GM19438 (cell line): Measurements from ENCODE around the gene MADCAM1.
A peak's percentile ranks its signal among the peaks of the same experiment; 100 is the strongest.

Experiments
- ATAC-seq: cut with Tn5 transposase; IDR thresholded peaks from one replicate; pipeline ENCODE4 v1.9.1; 2021; ENCODE audit warnings: low read depth; ENCODE audit not compliant: unreplicated experiment

The MADCAM1 gene

DNA sequence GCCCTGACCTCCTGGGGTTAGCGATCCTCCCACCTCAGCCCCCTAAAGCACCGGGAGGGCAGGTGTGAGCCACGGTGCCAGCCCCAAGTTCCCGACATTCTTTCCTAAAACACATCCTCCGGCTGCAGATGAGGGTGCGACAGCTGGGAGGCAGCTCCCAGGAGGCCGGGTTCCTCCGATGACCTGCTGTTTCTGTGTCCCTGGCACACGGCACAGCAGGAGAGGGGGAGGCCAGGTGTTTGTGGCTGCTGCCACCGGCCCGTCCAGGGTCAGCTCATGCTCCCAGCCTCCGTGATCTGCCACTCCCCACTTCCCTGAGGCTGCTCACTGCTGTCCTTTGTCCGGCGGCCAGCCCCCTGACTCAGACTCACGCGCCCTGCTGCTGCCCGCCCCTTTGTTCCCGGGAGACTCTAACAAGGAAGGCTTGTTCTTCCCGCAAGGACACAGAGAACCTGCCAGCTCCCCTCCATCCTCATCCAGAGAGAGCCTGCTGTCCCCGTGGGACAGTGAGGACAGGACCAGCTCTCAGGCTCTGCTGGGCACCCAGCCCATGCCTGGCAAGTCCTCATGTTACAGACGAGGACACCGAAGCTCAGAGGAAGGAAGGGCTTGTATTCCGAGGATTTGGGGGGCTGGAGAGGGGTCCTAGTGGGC lies 10.6 kb upstream of the MADCAM1 start:
- ATAC-seq: no peak

DNA sequence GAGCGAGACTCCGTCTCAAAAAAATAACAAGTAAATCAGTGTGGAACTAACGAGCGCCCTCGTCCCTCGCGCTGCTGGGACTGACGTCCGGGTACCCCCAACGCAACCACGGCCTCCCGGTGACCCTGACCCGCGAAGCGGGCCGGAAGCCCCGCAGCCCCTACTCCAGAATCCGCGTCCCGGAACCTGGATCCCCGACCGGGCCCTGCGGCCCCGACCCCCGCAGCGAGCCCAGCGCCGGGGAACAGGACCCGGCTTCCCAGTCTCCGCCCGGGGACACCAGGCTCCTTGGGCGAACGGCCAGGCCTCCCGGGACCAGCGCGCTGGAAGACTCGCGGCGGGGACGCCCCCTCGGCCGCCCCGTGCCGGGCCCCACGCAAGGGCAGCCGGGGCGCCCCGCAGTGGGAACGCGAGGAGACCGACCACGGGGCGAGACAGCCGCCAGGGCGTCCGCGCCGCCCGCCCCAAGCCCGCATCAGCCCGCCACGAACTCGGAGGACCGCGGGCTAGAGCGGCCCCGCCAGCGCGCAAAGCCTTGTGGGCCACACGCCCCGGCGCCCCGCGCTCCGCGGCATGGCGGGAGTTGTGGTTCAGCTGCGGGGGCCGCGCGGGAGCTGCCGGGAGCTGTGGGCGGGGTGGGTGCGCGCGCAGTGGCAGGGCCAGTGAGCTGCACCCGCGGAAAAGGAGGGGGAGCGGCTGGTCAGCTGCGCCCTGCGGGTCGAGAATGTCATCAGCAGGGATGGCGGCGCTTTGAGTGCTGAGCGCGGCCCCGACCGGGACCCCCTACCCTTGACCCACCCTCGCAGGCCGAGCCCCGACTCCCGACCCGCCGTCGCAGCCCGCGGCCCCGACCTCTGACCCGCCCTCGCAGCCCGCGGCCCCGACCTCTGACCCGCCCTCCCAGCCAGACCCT lies 7.5 kb upstream of the MADCAM1 start:
- ATAC-seq: peak; percentile 71

DNA sequence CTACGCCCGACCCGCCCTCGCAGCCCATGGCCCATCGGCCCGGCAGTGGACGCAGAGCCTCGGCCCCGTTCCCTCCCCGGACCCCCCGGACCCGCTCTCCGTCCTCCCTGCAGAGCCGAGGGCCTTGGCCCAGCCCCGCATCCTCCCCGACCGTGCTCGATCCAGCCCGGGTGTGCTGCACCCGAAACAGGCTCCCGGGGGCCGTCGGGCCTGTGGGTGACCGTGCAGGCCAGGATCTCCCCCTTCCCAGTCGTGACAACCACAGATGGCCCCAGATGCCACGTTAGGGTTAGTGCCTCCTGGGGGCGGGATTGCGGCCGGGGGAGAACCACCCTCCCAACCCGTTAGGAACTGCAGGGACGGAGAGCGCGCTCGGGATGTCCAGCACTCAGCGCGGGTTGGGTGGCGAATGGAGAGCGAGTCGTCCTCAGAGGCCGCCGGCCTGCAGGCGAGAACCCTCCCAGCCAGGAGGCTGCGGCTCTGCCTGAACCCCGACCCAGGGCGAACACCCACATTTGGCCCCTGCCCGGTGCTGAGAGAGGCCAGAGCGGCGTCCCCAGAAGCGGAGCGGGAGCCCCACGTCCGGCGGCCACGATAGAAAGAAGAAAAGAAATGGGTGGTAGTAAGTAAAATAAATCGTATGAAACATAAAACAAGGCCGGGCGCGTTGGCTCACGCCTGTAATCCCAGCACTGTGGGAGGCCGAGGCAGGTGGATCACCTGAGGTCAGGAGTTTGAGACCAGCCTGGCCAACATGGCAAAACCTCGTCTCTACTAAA lies 6.7 kb upstream of the MADCAM1 start:
- ATAC-seq: no peak

DNA sequence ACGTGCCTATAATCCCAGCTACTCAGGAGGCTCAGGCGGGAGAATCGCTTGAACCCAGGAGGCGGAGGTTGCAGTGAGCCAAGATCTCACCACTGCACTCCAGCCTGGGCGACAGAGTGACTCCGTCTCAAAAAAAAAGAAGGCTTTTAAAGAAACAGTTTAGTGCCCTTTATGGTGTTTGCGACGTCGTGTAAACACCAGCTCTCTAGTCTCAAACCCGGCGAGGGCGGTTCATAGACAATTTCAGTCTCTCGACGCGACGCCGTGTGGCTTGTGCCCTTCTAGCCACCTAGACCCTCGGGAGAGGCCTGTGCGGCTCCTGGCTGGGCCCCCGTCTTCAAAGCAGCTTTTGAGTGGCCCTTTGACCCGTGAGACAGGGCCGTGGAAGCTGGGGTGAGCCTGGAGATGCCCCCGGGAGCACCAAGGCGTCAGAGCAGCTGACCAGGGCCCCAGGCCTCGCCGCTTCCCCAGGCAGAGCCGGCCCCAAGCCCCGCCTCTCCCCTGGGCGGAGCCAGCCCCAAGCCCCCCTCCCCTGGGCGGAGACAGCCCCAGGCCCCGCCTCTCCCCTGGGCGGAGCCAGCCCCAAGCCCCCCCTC lies 5.0 kb upstream of the MADCAM1 start:
- ATAC-seq: no peak

DNA sequence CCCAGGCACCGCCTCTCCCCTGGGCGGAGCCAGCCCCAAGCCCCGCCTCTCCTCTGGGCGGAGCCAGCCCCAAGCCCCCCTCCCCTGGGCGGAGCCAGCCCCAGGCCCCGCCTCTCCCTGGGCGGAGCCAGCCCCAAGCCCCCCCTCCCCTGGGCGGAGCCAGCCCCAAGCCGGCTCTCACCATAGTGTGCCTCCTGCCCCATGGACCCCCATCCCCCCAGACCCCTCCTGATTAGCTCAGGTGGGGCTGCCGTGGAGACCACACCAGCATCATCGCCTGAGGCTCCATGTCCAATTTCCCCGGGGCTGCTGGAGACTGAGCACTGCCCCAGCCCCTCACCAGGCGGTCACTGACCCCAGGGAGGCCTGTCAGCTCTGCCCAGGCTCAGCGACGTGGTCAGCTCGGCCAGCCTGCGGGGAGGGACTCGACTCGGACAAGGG lies 4.2 kb upstream of the MADCAM1 start:
- no peak for ATAC-seq

DNA sequence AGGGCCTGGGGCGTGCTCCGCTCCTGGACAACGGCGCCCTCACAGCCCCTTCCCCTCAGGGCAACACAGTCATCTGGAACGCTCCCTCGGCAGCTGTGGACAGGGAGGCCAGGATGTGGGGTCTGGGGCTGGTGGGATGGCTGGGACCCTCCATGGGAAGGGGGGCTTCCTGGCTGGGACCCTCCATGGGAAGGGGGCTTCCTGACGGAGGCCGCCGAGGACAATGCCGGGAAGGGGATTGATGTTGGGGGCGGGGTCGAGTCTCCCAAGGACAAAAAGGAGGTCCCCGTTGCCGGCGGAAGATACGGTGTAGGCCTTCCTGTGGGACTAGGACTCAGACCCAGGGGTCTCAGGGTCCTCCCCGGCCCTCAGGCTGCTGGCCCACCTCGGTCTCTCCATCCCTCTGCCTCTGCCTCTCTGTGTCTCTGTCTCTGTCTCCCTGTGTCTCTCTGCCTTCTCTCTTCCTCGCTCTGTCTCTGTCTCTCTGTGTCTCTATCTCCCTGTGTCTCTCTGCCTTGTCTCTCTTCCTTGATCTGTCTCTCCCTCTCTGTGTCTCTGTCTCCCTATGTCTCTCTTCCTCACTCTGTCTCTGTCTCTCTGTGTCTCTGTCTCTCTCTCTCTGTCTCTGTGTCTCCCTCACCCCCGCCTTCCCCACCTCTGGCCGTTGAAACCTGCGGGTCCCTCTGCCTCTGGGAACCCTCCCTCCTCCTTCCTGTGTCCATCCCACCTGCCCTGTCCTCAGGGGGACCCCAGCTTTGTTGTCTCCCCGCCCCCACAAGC lies 2.7 kb upstream of the MADCAM1 start:
- ATAC-seq: no peak

DNA sequence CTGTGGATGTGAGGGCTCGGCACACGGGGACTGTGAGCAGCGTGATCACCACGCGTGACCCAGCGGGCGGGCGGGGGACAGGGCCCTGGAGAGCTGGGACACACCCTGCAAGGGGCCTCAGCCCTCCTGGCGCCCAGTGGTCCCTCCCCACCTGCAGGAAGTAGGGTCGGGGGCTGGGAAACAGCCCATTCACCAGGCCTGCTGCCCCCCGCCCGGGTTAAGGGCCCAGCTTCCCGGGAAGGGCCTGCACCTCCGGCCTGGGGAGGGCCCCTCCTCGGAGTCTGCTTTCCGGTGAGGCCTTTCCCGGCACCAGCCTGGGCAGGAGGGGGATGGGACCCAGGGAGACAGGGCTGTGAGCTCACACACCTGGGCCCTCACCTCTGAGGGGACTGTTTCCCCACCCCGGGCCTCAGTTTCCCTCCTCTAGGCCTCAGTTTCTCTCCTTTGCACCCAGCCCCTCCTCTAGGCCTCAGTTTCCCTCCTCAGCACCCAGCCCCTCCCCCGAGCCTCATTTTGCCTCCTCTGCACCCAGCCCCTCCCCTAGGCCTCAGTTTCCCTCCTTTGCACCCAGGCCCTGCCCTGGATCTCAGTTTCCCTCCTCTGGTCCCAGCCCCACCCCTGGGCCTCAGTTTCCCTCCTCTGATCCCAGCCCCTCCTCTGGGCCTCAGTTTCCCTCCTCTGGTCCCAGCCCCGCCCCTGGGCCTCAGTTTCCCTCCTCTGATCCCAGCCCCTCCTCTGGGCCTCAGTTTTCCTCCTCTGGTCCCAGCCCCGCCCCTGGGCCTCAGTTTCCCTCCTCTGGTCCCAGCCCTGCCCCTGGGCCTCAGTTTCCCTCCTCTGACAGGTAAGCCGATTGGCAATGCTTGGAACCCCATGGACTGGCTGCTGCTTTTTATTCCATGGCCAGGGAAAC lies 1.9 kb upstream of the MADCAM1 start:
- ATAC-seq: no peak

DNA sequence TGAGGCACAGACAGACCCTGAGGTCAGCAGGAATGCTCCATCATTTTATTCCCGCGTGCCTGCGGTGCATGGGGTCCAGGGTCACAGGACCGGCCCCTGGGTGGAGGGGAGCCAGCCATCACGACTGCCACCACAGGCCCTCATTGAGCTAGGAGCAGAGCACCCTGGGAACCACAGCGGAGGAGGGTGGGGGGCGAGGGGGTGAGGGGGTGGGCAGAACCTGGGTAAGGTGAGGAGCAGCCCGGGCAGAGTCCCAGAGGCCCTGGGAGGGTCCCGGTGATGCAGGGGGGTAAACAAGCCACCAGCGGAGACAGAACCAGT lies 1.2 kb upstream of the MADCAM1 start:
- ATAC-seq: no peak

DNA sequence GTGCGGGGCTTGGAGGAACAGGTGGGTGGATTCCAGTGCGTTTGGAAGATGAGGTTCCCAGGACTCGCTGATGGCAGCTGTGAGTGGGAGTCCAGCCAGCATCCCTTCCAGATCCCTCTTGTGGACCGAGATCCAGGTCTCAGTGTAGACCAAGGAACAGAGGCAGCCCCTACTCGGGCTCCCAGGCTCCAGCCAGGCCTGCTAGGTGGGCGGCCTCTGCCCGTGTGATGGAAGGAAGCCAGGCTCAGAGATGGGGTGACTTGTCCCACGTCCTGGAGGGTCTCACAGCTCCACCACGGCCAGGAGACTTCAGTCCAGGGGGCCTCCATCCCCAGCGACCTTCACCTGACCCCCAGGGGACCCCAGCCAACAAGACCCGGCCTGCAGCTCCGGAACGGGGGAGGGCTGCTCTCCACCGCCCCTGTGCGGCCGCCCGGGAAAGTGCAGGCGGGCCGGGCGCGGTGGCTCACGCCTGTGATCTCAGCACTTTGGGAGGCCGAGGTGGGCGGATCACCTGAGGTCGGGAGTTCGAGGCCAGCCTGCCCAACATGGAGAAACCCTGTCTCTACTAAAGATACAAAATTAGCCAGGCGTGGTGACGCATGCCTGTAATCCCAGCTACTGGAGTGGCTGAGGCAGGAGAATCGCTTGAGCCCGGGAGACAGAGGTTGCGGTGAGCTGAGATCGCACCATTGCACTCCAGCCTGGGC lies 729 bp upstream of the MADCAM1 start:
- ATAC-seq: no peak

DNA sequence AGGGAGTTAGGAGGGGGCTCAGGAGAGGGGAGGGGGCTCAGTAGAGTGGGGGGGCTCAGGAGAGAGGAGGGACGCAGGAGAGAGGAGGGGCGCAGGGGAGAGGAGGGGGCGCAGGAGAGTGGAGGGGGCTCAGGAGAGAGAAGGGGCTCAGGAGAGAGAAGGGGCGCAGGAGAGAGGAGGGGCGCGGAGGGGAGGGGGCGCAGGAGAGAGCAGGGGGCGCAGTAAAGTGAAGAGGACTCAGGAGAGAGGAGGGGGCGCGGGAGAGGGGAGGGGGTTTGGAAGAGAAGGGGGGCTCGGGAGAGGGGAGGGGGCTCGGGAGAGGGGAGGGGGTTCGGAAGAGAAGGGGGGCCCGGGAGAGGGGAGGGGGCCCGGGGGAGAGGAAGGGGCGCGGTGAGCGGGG lies 700 bp downstream of the MADCAM1 start:
- no peak for ATAC-seq

DNA sequence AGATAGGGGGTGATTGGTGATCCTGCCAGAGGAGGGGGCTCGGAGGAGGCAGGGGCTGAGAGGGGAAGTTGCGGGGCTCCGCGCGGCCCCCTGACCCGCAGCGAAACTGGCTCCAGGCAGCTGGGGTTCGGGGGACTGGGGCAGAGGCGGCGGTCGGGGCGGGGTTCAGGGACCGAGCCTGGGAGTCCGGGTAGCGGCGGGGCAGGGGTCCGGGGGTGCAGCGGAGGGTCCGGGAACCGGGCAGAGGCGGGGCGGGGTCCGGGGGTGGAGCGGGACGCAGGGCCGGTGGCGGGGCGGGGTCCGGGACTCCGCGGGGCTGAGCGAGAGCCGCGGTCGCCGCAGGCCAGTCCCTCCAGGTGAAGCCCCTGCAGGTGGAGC lies 1.2 kb downstream of the MADCAM1 start:
- ATAC-seq: no peak

DNA sequence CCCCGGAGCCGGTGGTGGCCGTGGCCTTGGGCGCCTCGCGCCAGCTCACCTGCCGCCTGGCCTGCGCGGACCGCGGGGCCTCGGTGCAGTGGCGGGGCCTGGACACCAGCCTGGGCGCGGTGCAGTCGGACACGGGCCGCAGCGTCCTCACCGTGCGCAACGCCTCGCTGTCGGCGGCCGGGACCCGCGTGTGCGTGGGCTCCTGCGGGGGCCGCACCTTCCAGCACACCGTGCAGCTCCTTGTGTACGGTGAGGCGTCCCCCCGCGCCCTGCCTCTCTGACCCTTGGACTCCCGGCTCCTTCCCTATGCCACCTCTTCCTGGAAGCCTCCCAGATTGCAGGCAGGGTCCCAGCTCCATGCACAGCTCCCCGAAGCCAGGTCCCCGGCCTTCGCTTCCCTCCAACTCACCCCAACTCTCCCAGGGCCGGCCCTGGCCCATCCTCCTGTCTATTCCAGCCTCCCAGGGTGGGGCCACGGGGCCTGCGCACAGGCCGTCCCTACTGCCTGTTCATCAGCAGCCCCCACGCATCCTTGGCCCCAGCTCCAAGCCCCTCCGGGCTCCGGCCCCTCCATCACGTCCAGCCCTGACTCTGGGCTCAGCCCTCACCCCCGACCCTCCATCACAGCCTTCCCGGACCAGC lies 1.7 kb downstream of the MADCAM1 start:
- ATAC-seq: no peak

DNA sequence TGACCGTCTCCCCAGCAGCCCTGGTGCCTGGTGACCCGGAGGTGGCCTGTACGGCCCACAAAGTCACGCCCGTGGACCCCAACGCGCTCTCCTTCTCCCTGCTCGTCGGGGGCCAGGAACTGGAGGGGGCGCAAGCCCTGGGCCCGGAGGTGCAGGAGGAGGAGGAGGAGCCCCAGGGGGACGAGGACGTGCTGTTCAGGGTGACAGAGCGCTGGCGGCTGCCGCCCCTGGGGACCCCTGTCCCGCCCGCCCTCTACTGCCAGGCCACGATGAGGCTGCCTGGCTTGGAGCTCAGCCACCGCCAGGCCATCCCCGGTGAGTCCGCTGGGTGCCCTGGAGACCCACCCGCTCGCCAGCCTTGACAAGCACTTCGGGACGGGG lies 2.2 kb downstream of the MADCAM1 start:
- no peak for ATAC-seq

DNA sequence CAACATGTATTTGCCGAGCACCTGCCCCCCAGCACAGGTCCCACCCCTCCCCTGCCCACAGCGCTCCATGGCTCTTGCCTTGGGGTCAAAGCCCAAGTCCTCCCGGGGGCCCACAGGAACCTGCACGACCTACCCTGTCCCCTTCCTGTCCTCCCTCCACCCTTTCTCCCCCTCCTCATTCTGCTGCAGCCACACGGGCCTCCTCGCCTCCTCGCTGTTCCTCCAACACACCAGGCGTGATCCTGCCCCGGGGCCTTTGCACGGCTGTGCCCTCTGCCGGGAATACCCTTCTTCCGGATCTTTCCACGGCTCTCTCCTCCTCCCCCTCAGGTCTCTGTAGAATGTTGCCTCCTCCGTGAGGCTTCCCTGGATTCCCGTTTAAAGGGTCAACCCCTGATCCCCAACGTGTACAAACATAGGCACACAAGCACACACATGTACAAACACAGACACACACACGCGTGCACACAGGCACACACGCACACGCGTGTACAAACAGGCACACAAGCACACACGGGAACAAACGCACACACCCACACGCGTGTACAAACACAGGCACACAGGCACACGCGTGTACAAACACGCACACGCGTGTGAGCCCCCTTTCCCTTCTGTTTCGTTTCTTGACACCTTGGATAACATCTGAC lies 2.8 kb downstream of the MADCAM1 start:
- ATAC-seq: no peak

DNA sequence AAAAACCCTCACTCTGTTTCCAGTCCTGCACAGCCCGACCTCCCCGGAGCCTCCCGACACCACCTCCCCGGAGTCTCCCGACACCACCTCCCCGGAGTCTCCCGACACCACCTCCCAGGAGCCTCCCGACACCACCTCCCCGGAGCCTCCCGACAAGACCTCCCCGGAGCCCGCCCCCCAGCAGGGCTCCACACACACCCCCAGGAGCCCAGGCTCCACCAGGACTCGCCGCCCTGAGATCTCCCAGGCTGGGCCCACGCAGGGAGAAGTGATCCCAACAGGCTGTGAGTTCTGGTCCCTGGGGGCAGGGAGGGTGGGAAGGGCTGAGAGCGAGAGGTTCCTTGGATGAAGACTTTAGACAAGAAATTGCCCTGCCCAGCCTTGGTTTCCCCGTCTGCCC lies 5.4 kb downstream of the MADCAM1 start:
- no peak for ATAC-seq

DNA sequence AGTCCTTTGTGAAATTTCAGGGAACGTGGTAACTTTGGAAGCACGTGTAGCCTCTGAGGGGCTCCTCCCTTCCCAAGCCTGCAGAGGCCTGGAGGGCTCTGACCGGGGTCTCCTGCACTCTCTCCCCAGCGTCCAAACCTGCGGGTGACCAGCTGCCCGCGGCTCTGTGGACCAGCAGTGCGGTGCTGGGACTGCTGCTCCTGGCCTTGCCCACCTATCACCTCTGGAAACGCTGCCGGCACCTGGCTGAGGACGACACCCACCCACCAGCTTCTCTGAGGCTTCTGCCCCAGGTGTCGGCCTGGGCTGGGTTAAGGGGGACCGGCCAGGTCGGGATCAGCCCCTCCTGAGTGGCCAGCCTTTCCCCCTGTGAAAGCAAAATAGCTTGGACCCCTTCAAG lies 8.3 kb downstream of the MADCAM1 start:
- no peak for ATAC-seq

DNA sequence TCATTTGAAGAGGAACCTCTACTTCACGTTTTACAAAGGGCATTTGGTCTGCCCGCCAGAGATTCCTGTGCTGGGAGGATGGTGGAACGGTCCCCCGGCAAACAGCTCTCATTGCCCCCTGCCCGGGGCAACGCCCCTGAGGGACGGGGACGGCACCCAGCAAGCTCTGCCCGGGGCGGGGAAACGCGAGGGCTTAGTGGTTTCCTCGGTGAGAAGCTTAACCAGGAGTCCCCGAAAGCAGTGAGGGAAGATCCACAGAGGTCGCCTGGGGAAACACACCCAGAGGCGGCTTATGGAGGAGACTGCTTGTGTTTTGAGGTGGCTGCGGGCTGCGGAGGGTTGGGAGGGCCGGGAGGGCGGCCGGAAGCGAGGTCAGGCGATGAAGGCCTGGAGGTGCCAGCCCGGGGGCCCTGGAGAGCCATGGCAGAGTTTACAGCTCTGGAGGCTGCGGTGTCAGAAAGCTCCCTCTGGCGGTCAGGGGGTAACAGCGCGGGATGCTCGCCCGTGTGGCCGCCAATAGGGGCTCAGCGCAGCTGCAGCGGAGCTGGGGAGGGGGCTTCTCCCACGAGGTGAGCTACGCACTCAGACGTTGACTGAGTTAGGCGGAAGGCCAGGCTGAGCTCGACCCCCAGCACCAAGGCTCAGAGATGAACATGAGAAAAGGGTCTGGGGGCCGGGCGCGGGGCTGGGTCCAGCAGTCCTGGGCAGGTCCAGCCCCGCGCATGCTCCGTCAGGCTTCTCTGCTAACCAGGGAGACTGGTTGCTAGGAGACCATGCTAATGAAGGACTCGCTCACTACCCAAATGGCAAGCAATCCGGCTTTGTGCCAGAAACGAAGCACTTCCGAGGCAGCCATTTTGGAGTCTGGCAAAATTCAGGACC lies 10.4 kb downstream of the MADCAM1 start:
- peak; percentile 62 for ATAC-seq
